ENCODE results near the gene VEGFD.

VEGFD gene

GRCh38 chrX:15384304-15384703 lies at the start of gene VEGFD:
Gene VEGFD, minus strand, starts transcription at chrX:15384413. Its CDS starts 467 bp downstream, at chrX:15383946.
- DNase-seq, result no peak

DNA sequence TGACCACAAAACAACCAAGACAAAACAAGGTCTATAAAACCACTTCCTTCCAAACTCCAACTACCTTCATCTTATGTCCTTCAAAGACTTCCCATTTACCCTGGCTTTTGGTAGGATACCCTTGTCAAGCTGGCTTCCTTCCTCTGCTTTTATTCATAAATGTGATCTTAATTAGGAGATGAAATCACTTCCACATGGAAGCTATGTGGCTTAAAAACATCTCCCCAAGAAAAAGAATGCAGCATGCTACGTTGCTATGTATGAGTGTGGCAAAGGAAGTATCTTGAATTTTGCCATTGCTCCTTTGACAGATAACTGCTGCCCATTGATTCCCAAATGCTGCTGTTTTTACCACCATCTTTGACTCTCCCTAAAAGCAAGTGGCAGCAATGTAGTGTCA lies 46.4 kb upstream of the VEGFD start:
- no peak for DNase-seq

- DNase-seq, result no peak
Measured at GRCh38 chrX:15430076-15430475, 45.9 kb upstream of the VEGFD start.

- no peak for DNase-seq
Measured at GRCh38 chrX:15425024-15425423, 40.8 kb upstream of the VEGFD start.

GRCh38 chrX:15418707-15419181 lies 34.5 kb upstream of the VEGFD start:
- DNase-seq, result no peak

GRCh38 chrX:15418041-15418706 lies 34.0 kb upstream of the VEGFD start:
- no peak for DNase-seq

DNA sequence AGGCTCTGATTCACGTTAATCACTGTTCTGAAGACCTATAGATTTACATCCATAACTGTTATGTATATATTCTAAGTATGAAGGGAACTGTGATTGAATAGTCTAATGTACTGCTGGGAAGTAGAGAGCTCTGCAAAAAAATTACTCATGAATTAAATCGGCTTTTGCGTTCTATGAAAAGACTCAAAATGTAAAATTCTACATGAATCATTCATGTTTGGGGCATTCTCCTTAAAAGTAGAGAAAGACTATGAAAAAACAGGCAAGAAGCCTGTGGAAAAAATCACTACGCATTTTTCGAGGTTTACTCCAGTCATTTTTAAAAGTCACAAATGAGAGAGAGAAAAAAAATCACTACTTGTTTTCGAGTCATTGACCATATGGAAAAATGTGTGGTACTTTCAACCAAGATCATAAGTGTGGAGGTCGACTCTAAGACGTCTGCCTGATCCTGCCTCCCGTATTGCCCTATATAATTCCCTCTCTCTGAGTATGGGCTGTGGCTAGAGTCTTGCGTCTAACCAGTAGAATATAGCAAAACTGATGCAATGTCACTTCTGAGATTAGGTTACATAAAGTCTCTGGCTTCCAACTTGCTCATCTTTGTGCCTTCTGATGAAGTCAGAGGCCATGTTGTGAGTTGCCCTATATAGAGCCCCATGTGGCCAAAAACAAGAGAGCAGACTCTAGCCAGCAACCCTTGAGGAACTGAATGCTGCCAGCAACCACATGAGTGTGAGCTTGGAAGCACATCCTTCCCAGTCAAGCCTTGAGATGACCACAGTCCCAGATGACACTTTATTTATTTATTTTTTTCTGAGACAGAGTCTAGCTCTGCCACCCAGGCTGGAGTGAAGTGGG lies 32.1 kb upstream of the VEGFD start:
- no peak for DNase-seq

DNA sequence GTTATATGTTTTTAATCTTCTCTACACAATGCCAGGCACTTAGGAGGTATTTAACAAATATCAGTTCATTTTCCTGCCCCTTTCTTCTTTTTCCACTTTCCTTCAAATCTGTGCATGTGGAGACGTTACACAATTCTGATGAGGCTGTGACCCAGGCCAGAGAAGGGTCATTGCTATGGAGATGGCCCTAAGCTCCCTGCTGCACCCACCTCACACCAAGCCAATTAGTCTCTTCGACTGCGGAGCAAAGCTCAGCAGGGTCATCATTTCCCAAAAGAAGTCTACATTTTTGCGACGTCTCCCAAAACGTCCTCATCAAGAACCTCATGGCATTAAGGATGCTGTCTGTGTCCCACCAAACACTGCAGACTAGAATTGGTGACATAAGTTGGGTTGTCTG lies 28.9 kb upstream of the VEGFD start:
- DNase-seq, result no peak

- no peak for DNase-seq
Measured at GRCh38 chrX:15410947-15411346, 26.7 kb upstream of the VEGFD start.

- DNase-seq, result no peak
Measured at GRCh38 chrX:15410430-15410829, 26.2 kb upstream of the VEGFD start.

DNA sequence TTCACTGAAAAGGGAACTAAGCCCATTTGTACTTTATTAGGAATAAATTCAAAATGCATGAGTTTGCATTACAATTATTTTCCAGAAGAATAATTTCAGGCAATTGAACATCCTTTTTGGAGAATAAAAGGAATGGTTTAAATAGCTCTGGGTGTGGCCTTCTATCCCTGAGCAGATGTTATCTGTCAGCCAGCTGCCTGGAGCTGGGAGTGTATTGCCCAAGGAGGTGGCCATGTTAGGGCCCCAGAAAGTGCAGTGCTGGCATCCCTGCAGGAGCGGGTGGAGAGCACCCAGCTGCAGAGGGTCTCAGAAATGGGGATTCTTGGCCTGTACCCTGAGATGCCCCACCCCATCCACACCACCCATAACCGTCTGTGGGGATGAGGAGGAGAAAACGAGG lies 21.6 kb upstream of the VEGFD start:
- no peak for DNase-seq

- DNase-seq, result peak; percentile 23
Measured at GRCh38 chrX:15404401-15405096, 20.3 kb upstream of the VEGFD start.

GRCh38 chrX:15401378-15401777 lies 17.2 kb upstream of the VEGFD start:
- no peak for DNase-seq

DNA sequence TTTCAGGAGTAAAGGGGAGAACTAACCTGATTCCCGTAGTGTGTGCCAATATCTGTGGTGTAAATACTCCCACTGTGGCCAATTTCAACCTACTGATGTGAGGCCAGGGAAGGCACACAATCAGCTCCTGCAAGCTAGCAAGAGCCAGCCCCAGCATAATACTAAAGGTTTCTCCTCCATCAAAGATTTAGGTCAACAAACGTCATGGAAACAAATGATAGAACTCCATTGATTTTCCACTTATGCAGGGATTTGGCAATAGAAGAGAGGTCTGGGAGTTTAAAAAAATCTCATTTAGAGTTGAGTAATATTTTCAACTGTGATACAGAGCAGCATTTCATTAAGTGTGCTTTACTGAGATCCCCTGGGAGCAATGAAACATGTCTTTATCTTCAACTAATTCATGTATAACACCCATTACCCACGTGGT lies 15.8 kb upstream of the VEGFD start:
- no peak for DNase-seq

DNA sequence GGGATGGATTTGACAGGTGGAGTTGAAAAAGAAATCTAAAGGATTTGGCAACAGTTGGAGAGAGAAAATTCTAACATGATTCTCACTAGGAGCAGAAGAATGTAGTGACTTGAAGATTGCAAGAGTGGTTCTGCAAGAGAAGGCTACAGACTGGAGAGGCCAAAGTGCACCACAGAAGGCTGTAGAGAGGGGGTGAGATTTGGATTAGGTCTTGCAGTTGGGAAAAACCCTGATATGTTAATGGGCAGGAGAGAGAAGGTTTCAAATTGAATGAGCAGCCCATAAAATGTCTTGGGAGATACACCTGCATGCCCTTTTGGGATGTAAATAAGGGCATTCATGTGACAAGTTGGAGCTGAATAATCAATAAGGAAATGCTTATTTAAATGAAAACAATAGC lies 14.7 kb upstream of the VEGFD start:
- DNase-seq, result no peak

GRCh38 chrX:15395789-15396188 lies 11.6 kb upstream of the VEGFD start:
- no peak for DNase-seq

GRCh38 chrX:15391850-15392249 lies 7.6 kb upstream of the VEGFD start:
- no peak for DNase-seq

DNA sequence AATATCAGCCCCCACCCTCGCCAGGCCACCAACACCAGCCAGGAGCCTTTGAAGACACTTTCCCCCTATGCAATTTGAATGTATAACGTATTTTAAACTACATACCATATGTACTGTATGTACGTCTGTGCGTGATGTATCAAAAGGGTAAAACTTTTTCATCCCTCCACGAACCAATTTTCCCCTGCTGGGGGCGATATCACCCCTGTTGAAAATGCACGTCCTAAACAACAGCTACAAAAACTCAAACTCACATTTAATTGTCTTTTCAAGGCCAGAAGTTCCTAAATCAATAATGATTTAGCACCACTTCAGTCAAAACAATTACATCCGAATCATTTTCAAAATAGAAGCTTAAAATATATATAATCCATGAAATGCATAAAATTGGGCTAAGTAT lies 1.4 kb downstream of the VEGFD start:
- no peak for DNase-seq

GRCh38 chrX:15376956-15377355 lies 7.3 kb downstream of the VEGFD start:
- DNase-seq, result no peak

DNA sequence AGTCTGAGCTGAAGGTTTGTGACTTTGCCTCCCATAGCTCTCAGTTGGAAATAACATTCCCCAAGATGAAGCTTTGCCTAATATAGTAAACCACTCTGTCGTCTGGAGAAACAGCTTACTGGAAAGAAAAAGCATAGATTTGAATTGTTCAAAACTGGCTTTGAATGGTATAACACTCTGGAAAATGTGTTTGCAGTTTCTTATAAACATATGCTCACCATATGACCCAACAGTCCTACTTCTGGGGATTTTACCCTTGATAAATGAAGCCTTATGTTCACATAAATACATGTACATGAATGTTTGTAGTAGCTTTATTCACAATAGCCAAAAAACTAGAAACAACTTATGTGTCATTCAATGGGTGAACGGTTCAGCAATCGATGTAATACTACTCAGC lies 10.2 kb downstream of the VEGFD start:
- no peak for DNase-seq

DNA sequence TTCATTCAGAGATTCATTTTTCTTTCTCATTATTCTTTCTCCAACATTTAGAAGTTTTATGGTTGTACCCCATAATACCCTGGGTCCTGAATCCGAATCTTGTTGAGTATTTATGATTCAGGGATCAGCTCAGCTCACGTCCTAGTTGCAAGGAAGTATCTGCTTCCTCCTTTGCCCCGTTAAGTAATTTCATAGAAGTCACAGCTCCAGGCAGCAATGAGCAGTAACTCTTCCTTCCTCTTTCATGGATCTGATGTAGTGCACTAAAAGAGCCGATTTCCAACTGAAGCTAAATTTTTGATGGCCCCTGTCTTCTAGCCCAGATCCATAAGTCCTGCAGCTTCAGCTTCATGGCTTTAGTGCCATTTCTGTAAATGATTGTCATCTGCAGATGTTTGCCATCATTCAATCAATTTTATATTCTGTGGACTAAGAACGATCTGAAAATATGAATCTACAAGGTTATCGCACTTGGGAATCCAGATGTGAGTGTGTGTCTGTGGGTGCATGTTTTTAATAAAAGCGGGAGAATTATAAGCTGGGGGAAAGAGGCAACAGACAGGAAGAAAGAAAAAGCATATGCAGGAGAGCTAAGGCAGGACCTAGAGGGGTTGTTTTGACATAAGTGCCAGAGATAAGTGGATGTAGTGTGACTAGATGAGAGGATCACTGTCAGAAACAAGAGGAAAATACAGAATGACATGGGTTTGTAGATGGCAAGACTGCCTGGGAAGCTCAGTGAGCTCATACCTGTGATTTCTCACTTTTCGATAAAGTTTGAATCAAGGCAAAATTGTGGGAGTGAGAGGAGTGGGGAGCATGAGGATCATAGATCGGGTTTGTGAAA lies 17.5 kb downstream of the VEGFD start:
- DNase-seq, result no peak

DNA sequence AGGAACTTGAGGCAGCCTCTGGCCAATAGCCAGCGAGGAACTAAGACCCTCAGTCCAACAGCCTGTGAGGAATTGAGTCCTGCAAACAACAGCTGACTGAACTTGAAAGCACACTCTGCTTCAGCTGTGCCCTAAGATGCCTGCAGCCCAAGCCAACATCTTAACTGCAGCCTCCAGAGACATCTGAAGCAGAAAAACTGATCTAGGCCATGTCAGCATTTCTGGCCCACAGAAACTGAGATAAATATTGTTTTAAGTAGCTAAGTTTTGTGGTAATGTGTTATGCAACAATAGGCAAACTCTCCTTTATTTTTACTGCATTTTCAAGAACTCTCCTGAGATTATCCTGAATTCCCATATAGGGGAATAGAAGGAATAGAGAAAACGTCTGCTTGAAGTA lies 24.5 kb downstream of the VEGFD start:
- DNase-seq, result no peak

DNA sequence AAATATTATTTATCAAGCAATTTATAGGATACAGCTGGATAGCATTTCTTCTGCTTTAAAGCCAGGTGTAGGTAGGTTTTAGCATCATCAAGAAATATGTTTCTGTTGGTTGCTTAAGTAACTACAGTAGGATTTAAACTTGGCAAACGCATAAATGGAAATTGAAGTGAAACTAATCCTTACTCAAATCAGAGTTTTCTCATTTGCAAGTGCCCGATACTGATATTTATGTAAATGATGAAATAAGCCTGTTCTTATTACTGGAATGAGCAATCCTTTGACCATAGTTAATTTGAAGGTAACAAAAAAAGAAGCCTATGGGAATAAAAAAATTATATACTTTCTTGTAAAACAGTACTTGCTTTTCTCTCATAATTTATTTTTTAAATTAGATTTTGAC lies 25.7 kb downstream of the VEGFD start:
- DNase-seq, result peak; percentile 15

All from NCI-H526 treated with DMSO at 0.1 percent for 48 hours (cell line).